BJ (cell line): Measurements from ENCODE around the gene CYP4F3. TPM values are rescaled to one million over a fixed set of nuclear protein-coding genes. Genes with fewer than 3 reads are reported as not detected.

Source experiments
- CTCF ChIA-PET: fragments of 350-600 bp; formaldehyde crosslinking; extraction: SDS; loops from one replicate; lab custom pipeline; 2021; ENCODE audit warnings: antibody characterized with exemption, inconsistent platforms; lab: Yijun Ruan, JAX
- POLR2A ChIA-PET: fragments of 300-600 bp; sonication (Branson Sonifier 250); formaldehyde crosslinking; extraction: SDS; loops from one replicate; lab custom pipeline; 2021; ENCODE audit warnings: antibody characterized with exemption; lab: Charles Lee
- DNase-seq: peaks from one replicate; pipeline ENCODE4 v3.0.0-alpha.2; 2011; ENCODE audit warnings: low read depth
- H3K27me3 ChIP-seq: 2 replicates; pipeline ENCODE4 v1.6.0; 2011; ENCODE audit warnings: low read length; ENCODE audit not compliant: control insufficient read depth, insufficient read depth
- H3K36me3 ChIP-seq: 2 replicates; pipeline ENCODE4 v1.5.1; 2011; ENCODE audit warnings: low read length; ENCODE audit not compliant: control insufficient read depth, insufficient read depth
- H3K4me3 ChIP-seq: 2 replicates; pipeline ENCODE4 v1.5.1; 2011; ENCODE audit warnings: low read depth, mild to moderate bottlenecking, control low read depth, low read length
- CTCF ChIP-seq: IDR thresholded peaks from 2 replicates; pipeline ENCODE4 v1.5.1; 2011; ENCODE audit warnings: low read depth, mild to moderate bottlenecking, control low read depth, inconsistent platforms, low read length, moderate library complexity; ENCODE audit not compliant: insufficient read depth
- polyA plus RNA-seq: library from polyadenylated mRNA; depleted of rRNA; stranded (reverse); fragments of >200 nt; gene quantifications from 2 replicates; pipeline ENCODE4 v1.2.3, GENCODE V29; 2011

CYP4F3 gene
- polyA plus RNA-seq, 1 experiment, result not detected

- Histone ChIP-seq H3K27me3 (no peaks in the 10 kb centered on the region), H3K36me3 (no peaks in the 10 kb centered on the region), H3K4me3 (no peak overlapping the region)
- ChIA-PET POLR2A (no interaction called here), CTCF (no interaction called here)
- TF ChIP-seq CTCF, result no peak
- DNase-seq, result no peak
Observed at GRCh38 chr19:15671237-15671821, 30.6 kb downstream of the CYP4F3 start.

- no peak for DNase-seq
- Histone ChIP-seq H3K4me3 (no peak overlapping the region), H3K36me3 (no peaks in the 10 kb centered on the region), H3K27me3 (no peaks in the 10 kb centered on the region)
- ChIA-PET CTCF (no interaction called here), POLR2A (no interaction called here)
- TF ChIP-seq CTCF, result no peak
Observed at GRCh38 chr19:15671891-15672579, 31.3 kb downstream of the CYP4F3 start.

- Histone ChIP-seq H3K36me3 (no peaks in the 10 kb centered on the region), H3K27me3 (no peaks in the 10 kb centered on the region), H3K4me3 (no peak within 1 kb of the TSS)
- ChIA-PET CTCF (no interaction called here), POLR2A (no interaction called here)
- DNase-seq, result no peak
- TF ChIP-seq CTCF, result no peak
Observed at GRCh38 chr19:15672580-15673175, 32.0 kb downstream of the CYP4F3 start, which contains the start of gene CYP4F12. Gene CYP4F12, plus strand, starts transcription at chr19:15673087. Its CDS starts 443 bp downstream, at chr19:15673530.

GRCh38 chr19:15673176-15673654 is 32.5 kb downstream of the CYP4F3 start:
- Histone ChIP-seq H3K36me3 (no peaks in the 10 kb centered on the region), H3K4me3 (no peak overlapping the region), H3K27me3 (no peaks in the 10 kb centered on the region)
- POLR2A ChIA-PET, result no interaction called here
- CTCF ChIA-PET, result no interaction called here
- no peak for DNase-seq
- TF ChIP-seq CTCF, result no peak

GRCh38 chr19:15675560-15675959 is 34.9 kb downstream of the CYP4F3 start:
- H3K4me3 ChIP-seq, result no peak overlapping the region
- no peaks in the 10 kb centered on the region for H3K36me3 ChIP-seq
- no peak for DNase-seq
- ChIA-PET POLR2A (no interaction called here), CTCF (no interaction called here)
- no peaks in the 10 kb centered on the region for H3K27me3 ChIP-seq
- TF ChIP-seq CTCF, result no peak
